Neural progenitor cell (in vitro differentiated cells): ENCODE measurements around the gene TRAF2.

Source experiments
- EZH2 ChIP-seq: fragments of 200-600 bp; sonication (generic); IDR thresholded peaks from 2 replicates; pipeline ENCODE4 v1.6.1; 2017; ENCODE audit warnings: antibody characterized with exemption, mild to moderate bottlenecking, moderate library complexity
- EZH2phosphoT487 ChIP-seq: fragments of 200-600 bp; sonication (generic); IDR thresholded peaks from 2 replicates; pipeline ENCODE4 v1.6.1; 2017; ENCODE audit warnings: antibody characterized with exemption
- TF ChIP-seq, protein P1 (sequence below): fragments of 200-600 bp; sonication (generic); IDR thresholded peaks from 2 replicates; pipeline ENCODE4 v1.5.1; 2017; ENCODE audit warnings: antibody characterized with exemption, mild to moderate bottlenecking

DNA sequence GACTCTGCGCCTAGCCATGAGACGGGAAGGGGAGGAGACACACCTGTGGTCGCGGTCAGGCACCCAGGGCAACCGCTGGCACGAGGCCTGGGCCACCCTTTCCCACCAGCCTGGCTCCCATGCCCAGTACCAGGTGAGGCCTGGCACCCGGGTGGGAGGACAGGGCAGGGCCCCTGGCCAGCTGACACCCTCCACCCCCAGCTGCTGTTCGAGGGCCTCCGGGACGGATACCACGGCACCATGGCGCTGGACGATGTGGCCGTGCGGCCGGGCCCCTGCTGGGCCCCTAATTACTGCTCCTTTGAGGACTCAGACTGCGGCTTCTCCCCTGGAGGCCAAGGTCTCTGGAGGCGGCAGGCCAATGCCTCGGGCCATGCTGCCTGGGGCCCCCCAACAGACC lies 29.1 kb upstream of the TRAF2 start:
- no peak for TF ChIP-seq EZH2
- TF ChIP-seq, protein P1, sequence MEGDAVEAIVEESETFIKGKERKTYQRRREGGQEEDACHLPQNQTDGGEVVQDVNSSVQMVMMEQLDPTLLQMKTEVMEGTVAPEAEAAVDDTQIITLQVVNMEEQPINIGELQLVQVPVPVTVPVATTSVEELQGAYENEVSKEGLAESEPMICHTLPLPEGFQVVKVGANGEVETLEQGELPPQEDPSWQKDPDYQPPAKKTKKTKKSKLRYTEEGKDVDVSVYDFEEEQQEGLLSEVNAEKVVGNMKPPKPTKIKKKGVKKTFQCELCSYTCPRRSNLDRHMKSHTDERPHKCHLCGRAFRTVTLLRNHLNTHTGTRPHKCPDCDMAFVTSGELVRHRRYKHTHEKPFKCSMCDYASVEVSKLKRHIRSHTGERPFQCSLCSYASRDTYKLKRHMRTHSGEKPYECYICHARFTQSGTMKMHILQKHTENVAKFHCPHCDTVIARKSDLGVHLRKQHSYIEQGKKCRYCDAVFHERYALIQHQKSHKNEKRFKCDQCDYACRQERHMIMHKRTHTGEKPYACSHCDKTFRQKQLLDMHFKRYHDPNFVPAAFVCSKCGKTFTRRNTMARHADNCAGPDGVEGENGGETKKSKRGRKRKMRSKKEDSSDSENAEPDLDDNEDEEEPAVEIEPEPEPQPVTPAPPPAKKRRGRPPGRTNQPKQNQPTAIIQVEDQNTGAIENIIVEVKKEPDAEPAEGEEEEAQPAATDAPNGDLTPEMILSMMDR, result no peak
- no peak for TF ChIP-seq EZH2phosphoT487
